IMR-90 (cell line): ENCODE data around the gene FRMPD4. TPM values are rescaled to one million over a fixed set of nuclear protein-coding genes. Genes with fewer than 3 reads are reported as not detected.

Experiments
- ATAC-seq: fragments of 200-7000 bp; cut with Tn5 transposase; 2 replicates; pipeline ENCODE4 v1.9.1; 2020; ENCODE audit warnings: low read depth, mild to moderate bottlenecking, moderate library complexity
- BruUV-seq: library from RNA; stranded (reverse); fragments of 400-500 nt; replicated peaks from 2 replicates; lab custom pipeline; 2021; lab: Mats Ljungman, UMichigan
- CTCF ChIA-PET: fragments of 300-600 bp; formaldehyde crosslinking; extraction: SDS; loops from one replicate; lab custom pipeline; 2021; ENCODE audit warnings: antibody characterized with exemption; lab: Yijun Ruan, JAX
- POLR2A ChIA-PET: fragments of 300-600 bp; sonication (Branson Sonifier 250); formaldehyde crosslinking; loops from one replicate; lab custom pipeline; 2022; ENCODE audit warnings: antibody characterized with exemption; ENCODE audit not compliant: unreplicated experiment; lab: Charles Lee
- DNase-seq: peaks from one replicate; pipeline ENCODE4 v3.0.0; 2013
- H2AFZ ChIP-seq: replicated peaks from 2 replicates; pipeline ENCODE3; 2013; ENCODE audit warnings: low read length, mild to moderate bottlenecking; ENCODE audit not compliant: poor library complexity
- H2AK5ac ChIP-seq: 2 replicates; pipeline ENCODE4 v1.6.1; 2013; ENCODE audit warnings: low read depth, low read length, inconsistent platforms
- H2AK9ac ChIP-seq: replicated peaks from 2 replicates; pipeline ENCODE3; 2013; ENCODE audit warnings: mild to moderate bottlenecking, low read depth, low read length, moderate library complexity; ENCODE audit not compliant: poor library complexity
- H2BK120ac ChIP-seq: 2 replicates; pipeline ENCODE4 v1.6.1; 2013; ENCODE audit warnings: low read depth, low read length, inconsistent platforms
- H2BK15ac ChIP-seq: 3 replicates; pipeline ENCODE4 v1.6.1; 2013; ENCODE audit warnings: low read depth, low read length, inconsistent platforms
- H2BK20ac ChIP-seq: 2 replicates; pipeline ENCODE4 v1.6.1; 2013; ENCODE audit warnings: low read depth, mild to moderate bottlenecking, inconsistent platforms, low read length, moderate library complexity
- H2BK5ac ChIP-seq: 2 replicates; pipeline ENCODE4 v1.6.1; 2013; ENCODE audit warnings: mild to moderate bottlenecking, low read depth, low read length, inconsistent platforms; ENCODE audit not compliant: poor library complexity, severe bottlenecking
- H3K14ac ChIP-seq: replicated peaks from 2 replicates; pipeline ENCODE4 v1.6.1; 2013; ENCODE audit warnings: low read depth, low read length, inconsistent platforms
- H3K18ac ChIP-seq: 2 replicates; pipeline ENCODE4 v1.6.1; 2013; ENCODE audit warnings: low read depth, low read length, control low read depth
- H3K23ac ChIP-seq: 2 replicates; pipeline ENCODE4 v1.6.1; 2013; ENCODE audit warnings: low read depth, low read length, inconsistent platforms
- H3K27ac ChIP-seq: 2 replicates; pipeline ENCODE4 v1.5.1; 2013; ENCODE audit warnings: mild to moderate bottlenecking, control low read depth, low read length; ENCODE audit not compliant: insufficient read depth
- H3K27me3 ChIP-seq: 2 replicates; pipeline ENCODE4 v1.6.1; 2013; ENCODE audit warnings: low read length; ENCODE audit not compliant: control insufficient read depth, insufficient read depth
- H3K36me3 ChIP-seq: 2 replicates; pipeline ENCODE4 v1.6.1; 2013; ENCODE audit warnings: low read length, mixed read lengths; ENCODE audit not compliant: control insufficient read depth, insufficient read depth
- H3K4ac ChIP-seq: 2 replicates; pipeline ENCODE4 v1.6.1; 2013; ENCODE audit warnings: low read depth, low read length, inconsistent platforms
- H3K4me1 ChIP-seq: 2 replicates; pipeline ENCODE4 v1.6.1; 2013; ENCODE audit warnings: low read length, mixed read lengths; ENCODE audit not compliant: control insufficient read depth, insufficient read depth
- H3K4me2 ChIP-seq: 2 replicates; pipeline ENCODE4 v1.6.1; 2013; ENCODE audit warnings: low read depth, mild to moderate bottlenecking, control low read depth, low read length, moderate library complexity
- H3K4me3 ChIP-seq: 2 replicates; pipeline ENCODE4 v1.5.1; 2013; ENCODE audit warnings: low read depth, mild to moderate bottlenecking, control low read depth, low read length, moderate library complexity; ENCODE audit not compliant: insufficient read depth
- H3K56ac ChIP-seq: 2 replicates; pipeline ENCODE4 v1.6.1; 2013; ENCODE audit warnings: low read length, inconsistent platforms; ENCODE audit not compliant: insufficient read depth; ENCODE audit errors: extremely low read depth
- H3K79me1 ChIP-seq, 2 experiments: 2 replicates each; pipeline ENCODE4 v1.6.1; 2013; ENCODE audit warnings: low read length in 2 of 2, inconsistent platforms in 1 of 2, low read depth in 1 of 2
- H3K9ac ChIP-seq: 2 replicates; pipeline ENCODE4 v1.6.1; 2013; ENCODE audit warnings: low read depth, low read length, control low read depth
- H3K9me1 ChIP-seq: 2 replicates; pipeline ENCODE4 v1.6.1; 2013; ENCODE audit warnings: low read length, inconsistent platforms; ENCODE audit not compliant: insufficient read depth
- H3K9me3 ChIP-seq: 2 replicates; pipeline ENCODE4 v1.6.1; 2013; ENCODE audit warnings: low read length; ENCODE audit not compliant: control insufficient read depth, insufficient read depth
- H4K20me1 ChIP-seq: 2 replicates; pipeline ENCODE4 v1.6.1; 2013; ENCODE audit warnings: low read length, inconsistent platforms; ENCODE audit not compliant: insufficient read depth
- H4K5ac ChIP-seq: 2 replicates; pipeline ENCODE4 v1.6.1; 2013; ENCODE audit warnings: mild to moderate bottlenecking, low read depth, low read length, control low read depth
- H4K8ac ChIP-seq, 2 experiments: 2 replicates each; pipeline ENCODE4 v1.6.1; 2013; ENCODE audit warnings: low read depth in 2 of 2, low read length in 2 of 2, control low read depth in 1 of 2, inconsistent platforms in 1 of 2
- H4K91ac ChIP-seq: 2 replicates; pipeline ENCODE4 v1.6.1; 2013; ENCODE audit warnings: low read depth, low read length, inconsistent platforms; ENCODE audit not compliant: insufficient read depth
- BHLHE40 ChIP-seq: fragments of 150-350 bp; IDR thresholded peaks from 2 replicates; pipeline ENCODE4 v1.6.1; 2016; ENCODE audit warnings: mild to moderate bottlenecking, low read depth, low read length
- CEBPB ChIP-seq: IDR thresholded peaks from 2 replicates; pipeline ENCODE4 v1.6.1; 2012; ENCODE audit warnings: low read depth, low read length, improper control_type of control experiment
- CHD1 ChIP-seq: IDR thresholded peaks from 2 replicates; pipeline ENCODE4 v1.6.1; 2012; ENCODE audit warnings: low read depth, low read length, improper control_type of control experiment
- CTCF ChIP-seq: conservative IDR thresholded peaks from 2 replicates; pipeline ENCODE4 v1.5.1; 2012; ENCODE audit warnings: mild to moderate bottlenecking, low read depth, low read length, improper control_type of control experiment
- ELK1 ChIP-seq: fragments of 150-350 bp; IDR thresholded peaks from 2 replicates; pipeline ENCODE4 v1.6.1; 2016; ENCODE audit warnings: low read depth, mild to moderate bottlenecking, low read length, moderate library complexity, borderline replicate concordance
- FOS ChIP-seq: fragments of 150-350 bp; IDR thresholded peaks from 2 replicates; pipeline ENCODE4 v1.6.1; 2016; ENCODE audit warnings: low read depth, low read length
- MAFK ChIP-seq: IDR thresholded peaks from 2 replicates; pipeline ENCODE4 v1.6.1; 2012; ENCODE audit warnings: low read depth, low read length, improper control_type of control experiment
- MAZ ChIP-seq: IDR thresholded peaks from 2 replicates; pipeline ENCODE4 v1.6.1; 2012; ENCODE audit warnings: low read depth, mild to moderate bottlenecking, low read length, improper control_type of control experiment, moderate library complexity, borderline replicate concordance
- MXI1 ChIP-seq: IDR thresholded peaks from 2 replicates; pipeline ENCODE4 v1.6.1; 2012; ENCODE audit warnings: low read depth, mild to moderate bottlenecking, low read length, moderate library complexity, borderline replicate concordance
- NFE2L2 ChIP-seq: fragments of 150-350 bp; IDR thresholded peaks from 2 replicates; pipeline ENCODE4 v1.6.1; 2016; ENCODE audit warnings: low read depth, mild to moderate bottlenecking, low read length
- POLR2A ChIP-seq: IDR thresholded peaks from 2 replicates; pipeline ENCODE4 v1.6.1; 2012; ENCODE audit warnings: mild to moderate bottlenecking, low read depth, low read length
- RAD21 ChIP-seq: IDR thresholded peaks from 2 replicates; pipeline ENCODE4 v1.6.1; 2012; ENCODE audit warnings: low read length, improper control_type of control experiment
- RCOR1 ChIP-seq: IDR thresholded peaks from 2 replicates; pipeline ENCODE4 v1.6.1; 2012; ENCODE audit warnings: mild to moderate bottlenecking, low read length, improper control_type of control experiment; ENCODE audit not compliant: insufficient replicate concordance
- RFX5 ChIP-seq: IDR thresholded peaks from 2 replicates; pipeline ENCODE4 v1.8.0; 2012; ENCODE audit warnings: low read depth, mild to moderate bottlenecking, low read length, moderate library complexity
- SMC3 ChIP-seq: fragments of 150-350 bp; IDR thresholded peaks from 2 replicates; pipeline ENCODE4 v1.6.1; 2016; ENCODE audit warnings: low read depth, mild to moderate bottlenecking, antibody characterized with exemption, low read length, moderate library complexity
- USF2 ChIP-seq: fragments of 150-350 bp; IDR thresholded peaks from 2 replicates; pipeline ENCODE4 v1.6.1; 2017; ENCODE audit warnings: mild to moderate bottlenecking, antibody characterized with exemption, low read length, low read depth
- WGBS, 2 experiments: methylation state at CpG; one replicate each; pipeline versions ENCODE4 v1.1.5 to v1.1.7; 2013; ENCODE audit warnings: missing lambda C conversion rate in 2 of 2; ENCODE audit not compliant: insufficient read length in 1 of 2; ENCODE audit errors: extremely low coverage in 2 of 2; 5-methylcytosine and 5-hydroxymethylcytosine counted together
- dilution Hi-C: fragments of 300-500 bp; cut with HindIII; formaldehyde crosslinking; loops from one replicate; pipeline ENCODE4 v1.14.3; 2018; ENCODE audit warnings: low sequenced_read_pairs; ENCODE audit not compliant: unreplicated experiment
- in situ Hi-C: fragments of 300-500 bp; cut with MboI; formaldehyde crosslinking; loops from 3 replicates; pipeline ENCODE4 v1.14.3; 2019; ENCODE audit warnings: low sequenced_read_pairs, inconsistent platforms, mixed read lengths
- intact Hi-C: fragments of 100-400 bp; cut with micrococcal nuclease; formaldehyde crosslinking; loops from 2 replicates; pipeline ENCODE4 v1.10.0; 2022
- polyA plus RNA-seq, 3 experiments: library from polyadenylated mRNA; depleted of rRNA; stranded (reverse); fragments of >200 nt; gene quantifications; 2 replicates each; pipeline ENCODE4 v1.2.3, GENCODE V29; 2012; ENCODE audit warnings: low replicate concordance in 1 of 3
- total RNA-seq: library from RNA; depleted of rRNA; stranded (reverse); fragments of >200 nt; gene quantifications from 2 replicates; pipeline ENCODE4 v1.2.3, GENCODE V29; 2012

Gene FRMPD4
- total and polyA plus RNA-seq, 2 of the 4 experiments (the other 2 are of a cell fraction), result 0.53 to 1.1 TPM

GRCh38 chrX:12611471-12611870 is 473.2 kb downstream of the FRMPD4 start:
- no TSS peak for BruUV-seq
- CTCF ChIA-PET, result no interaction called here

More at GRCh38 chrX:12611471-12611870, 473.2 kb downstream of the FRMPD4 start:
- Histone ChIP-seq H3K36me3 (no peaks in the 10 kb centered on the region), H4K91ac (no peak overlapping the region), H3K27ac (no peak overlapping the region), H2AFZ (no peak overlapping the region), H3K27me3 (no peaks in the 10 kb centered on the region), H2BK20ac (no peak overlapping the region), H3K4me1 (no peaks in the 10 kb centered on the region), H3K4ac (no peak overlapping the region), H2BK5ac (no peak overlapping the region), H3K9me1 (no peaks in the 10 kb centered on the region), H2BK120ac (no peak overlapping the region), H2BK15ac (no peak overlapping the region), H3K9ac (no peak overlapping the region), H3K18ac (no peak overlapping the region), H2AK9ac (no peak overlapping the region), H2AK5ac (no peak overlapping the region), H3K56ac (no peak overlapping the region), H4K5ac (no peak overlapping the region), H4K8ac (no peak overlapping the region), H3K4me3 (no peak overlapping the region), H3K9me3 (peaks cover under 1% of the 10 kb centered on the region), H3K79me1 (no peaks in the 10 kb centered on the region), H3K4me2 (no peak overlapping the region), H4K20me1 (no peaks in the 10 kb centered on the region), H3K14ac (no peak overlapping the region), H3K23ac (no peak overlapping the region)
- dilution Hi-C loops (no loop called here), intact Hi-C loops (no loop called here), in situ Hi-C loops (no loop called here)
- ATAC-seq, result no peak
- POLR2A ChIA-PET, result no interaction called here
- no CpG with 5 or more reads among the region's 4 CpGs for WGBS, 2 experiments
- TF ChIP-seq CHD1, result no peak
- TF ChIP-seq FOS, result no peak
- no peak for TF ChIP-seq RFX5
- no peak for TF ChIP-seq USF2
- no peak for TF ChIP-seq ELK1
- TF ChIP-seq MXI1, result no peak
- no peak for TF ChIP-seq SMC3
- TF ChIP-seq MAZ, result no peak
- no peak for TF ChIP-seq NFE2L2
- TF ChIP-seq RAD21, result no peak
- TF ChIP-seq MAFK, result no peak
- TF ChIP-seq RCOR1, result no peak
- TF ChIP-seq CEBPB, result no peak
- no peak for TF ChIP-seq BHLHE40
- no peak for TF ChIP-seq POLR2A
- TF ChIP-seq CTCF, result no peak
- no peak for DNase-seq
